Liver (tissue), 9 donors: ENCODE results near the gene INSYN2B. TPM values are rescaled to one million over a fixed set of nuclear protein-coding genes. Genes with fewer than 3 reads are reported as not detected.

Source experiments
- DNase-seq: peaks from one replicate; pipeline ENCODE4 v3.0.0-alpha.2; 2017; ENCODE audit warnings: low spot score
- H3K27ac ChIP-seq, 2 donors: one replicate each; pipeline ENCODE4 v1.7.0; 2013; ENCODE audit warnings: inconsistent platforms in 2 of 2, low read length in 2 of 2, control low read depth in 1 of 2, low read depth in 1 of 2, mild to moderate bottlenecking in 1 of 2
- H3K27me3 ChIP-seq, 4 donors: one replicate each; pipeline versions ENCODE4 v1.6.1 to v1.7.0; 2013; ENCODE audit warnings: low read length in 3 of 4, inconsistent platforms in 1 of 4, mild to moderate bottlenecking in 1 of 4, moderate library complexity in 1 of 4; ENCODE audit not compliant: control insufficient read depth in 4 of 4, insufficient read depth in 4 of 4
- H3K36me3 ChIP-seq, 4 donors: one replicate each; pipeline versions ENCODE4 v1.6.1 to v1.7.0; 2013; ENCODE audit warnings: low read length in 3 of 4, mild to moderate bottlenecking in 3 of 4, low read depth in 1 of 4, moderate library complexity in 1 of 4; ENCODE audit not compliant: control insufficient read depth in 4 of 4, insufficient read depth in 3 of 4
- H3K4me1 ChIP-seq, 4 donors: one replicate each; pipeline versions ENCODE4 v1.6.1 to v1.7.0; 2013; ENCODE audit warnings: low read length in 3 of 4, mild to moderate bottlenecking in 3 of 4, moderate library complexity in 1 of 4; ENCODE audit not compliant: control insufficient read depth in 4 of 4, insufficient read depth in 4 of 4
- H3K4me3 ChIP-seq, 3 donors: one replicate each; pipeline versions ENCODE4 v1.6.1 to v1.7.0; 2013; ENCODE audit warnings: low read length in 3 of 3, control low read depth in 1 of 3, low read depth in 1 of 3, mild to moderate bottlenecking in 1 of 3
- H3K9ac ChIP-seq, 2 donors: one replicate each; pipeline ENCODE4 v1.7.0; 2013; ENCODE audit warnings: low read length in 2 of 2, mild to moderate bottlenecking in 2 of 2, moderate library complexity in 2 of 2, control low read depth in 1 of 2, low read depth in 1 of 2
- H3K9me3 ChIP-seq, 4 donors: one replicate each; pipeline versions ENCODE4 v1.6.1 to v1.7.0; 2013; ENCODE audit warnings: low read length in 3 of 4; ENCODE audit not compliant: control insufficient read depth in 4 of 4
- EGR1 ChIP-seq, 2 donors: IDR thresholded peaks; 2 replicates each; pipeline ENCODE4 v1.6.1; 2016 to 2018; ENCODE audit warnings: antibody characterized with exemption in 2 of 2, low read depth in 2 of 2
- FOXA1 ChIP-seq: IDR thresholded peaks from 2 replicates; pipeline ENCODE4 v1.6.1; 2016; ENCODE audit warnings: antibody characterized with exemption
- HNF4G ChIP-seq: IDR thresholded peaks from 2 replicates; pipeline ENCODE4 v1.6.1; 2016; ENCODE audit warnings: antibody characterized with exemption
- JUND ChIP-seq, 2 donors: IDR thresholded peaks; 2 replicates each; pipeline ENCODE4 v1.6.1; 2016; ENCODE audit warnings: antibody characterized with exemption in 2 of 2
- MAX ChIP-seq: IDR thresholded peaks from 2 replicates; pipeline ENCODE4 v1.6.1; 2016; ENCODE audit warnings: antibody characterized with exemption
- NR2F2 ChIP-seq: IDR thresholded peaks from 2 replicates; pipeline ENCODE4 v1.6.1; 2016; ENCODE audit warnings: antibody characterized with exemption
- RAD21 ChIP-seq, 2 donors: IDR thresholded peaks; 2 replicates each; pipeline ENCODE4 v1.6.1; 2016; ENCODE audit warnings: antibody characterized with exemption in 2 of 2, mild to moderate bottlenecking in 2 of 2
- REST ChIP-seq: IDR thresholded peaks from 2 replicates; pipeline ENCODE4 v1.6.1; 2016; ENCODE audit warnings: antibody characterized with exemption, mild to moderate bottlenecking
- RXRA ChIP-seq, 2 donors: IDR thresholded peaks; 2 replicates each; pipeline ENCODE4 v1.6.1; 2017 to 2018; ENCODE audit warnings: antibody characterized with exemption in 2 of 2, mild to moderate bottlenecking in 1 of 2
- SP1 ChIP-seq: IDR thresholded peaks from 2 replicates; pipeline ENCODE4 v1.6.1; 2018; ENCODE audit warnings: antibody characterized with exemption, mild to moderate bottlenecking
- YY1 ChIP-seq: IDR thresholded peaks from 2 replicates; pipeline ENCODE4 v1.6.1; 2016; ENCODE audit warnings: antibody characterized with exemption, mild to moderate bottlenecking
- ZBTB33 ChIP-seq: IDR thresholded peaks from 2 replicates; pipeline ENCODE4 v1.6.1; 2016; ENCODE audit warnings: antibody characterized with exemption
- WGBS: extraction: QIAGEN DNeasy Blood & Tissue Kit; methylation state at CpG from one replicate; pipeline ENCODE4 v1.1.7; 2013; 5-methylcytosine and 5-hydroxymethylcytosine counted together
- polyA plus RNA-seq, 2 donors: library from polyadenylated mRNA; stranded (reverse) in 1 of 2; unstranded in 1 of 2; fragments of 200-250 nt in 1 of 2; fragments of >200 nt in 1 of 2; fragmentation: Nextera tagmentation in 1 of 2; extraction: Ambion mirVana in 1 of 2; gene quantifications; one replicate each; pipeline versions ENCODE4 v1.2.1 to v1.2.3, GENCODE V29; 2013 to 2015
- total RNA-seq, 2 donors: library from RNA; depleted of rRNA; stranded (reverse); fragments of >200 nt; gene quantifications; one replicate each; pipeline ENCODE4 v1.2.3, GENCODE V29; 2014
- donor health status: healthy.
- donor health status: healthy.
- donor health status: healthy.
- donor health status: healthy.
- donor health status: healthy.

INSYN2B gene
- total and polyA plus RNA-seq, 4 donors: 0.08 to 0.33 (median 0.13) TPM; not detected in 1

DNA sequence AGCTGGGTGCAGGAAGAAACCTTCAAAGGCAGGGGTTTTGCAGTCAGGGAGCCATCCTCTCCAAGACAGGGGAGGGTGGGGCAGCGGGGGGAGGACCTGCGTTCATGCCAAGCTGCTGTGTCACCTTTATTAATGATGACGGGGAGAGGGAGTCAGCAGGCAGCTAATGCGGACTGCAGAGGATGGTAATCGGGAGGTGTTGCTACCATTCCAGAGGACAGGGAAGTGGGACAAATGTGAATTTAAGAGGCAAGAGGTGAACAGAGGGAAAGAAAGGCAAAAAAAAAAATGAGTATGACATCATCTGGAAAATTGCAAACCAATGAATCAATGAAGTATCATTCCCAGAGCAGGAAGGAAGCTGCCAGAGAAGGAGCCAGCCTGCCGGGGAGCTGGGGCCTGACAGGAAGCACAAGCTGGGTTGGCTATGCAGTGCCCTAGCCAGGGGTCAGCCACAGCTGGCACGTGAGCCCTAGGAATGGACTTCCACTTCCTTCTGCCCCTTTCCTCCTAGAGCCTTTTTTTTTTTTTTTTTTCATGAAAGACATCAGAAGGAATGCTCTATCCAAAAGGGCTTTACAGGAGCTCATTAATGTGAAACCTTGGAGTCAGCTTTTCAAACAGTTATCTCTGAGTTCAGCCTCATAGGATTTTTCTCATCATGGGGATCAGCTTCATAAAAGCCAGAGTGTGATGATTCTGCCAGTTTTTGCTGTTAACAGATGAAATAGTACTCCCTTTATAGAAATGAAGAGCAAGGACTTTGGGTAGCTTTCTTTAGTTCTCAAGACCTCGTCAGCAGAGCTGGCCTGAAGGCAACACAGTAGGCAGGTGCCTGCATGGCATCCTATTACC, 9.2 kb downstream of the INSYN2B start:
- Histone ChIP-seq H3K36me3 (no peaks in the 10 kb centered on the region), H3K4me3 (no peak overlapping the region), H3K9ac (no peak overlapping the region), H3K27me3 (peaks cover 0 to 3% (median 0%) of the 10 kb centered on the region in 4 donors), H3K9me3 (no peaks in the 10 kb centered on the region), H3K27ac (no peak overlapping the region), H3K4me1 (no peaks in the 10 kb centered on the region)
- WGBS: 60% methylated on average over 8 of the region's 8 CpGs
- DNase-seq: no peak
- TF ChIP-seq NR2F2 (peak; percentile 51), REST (no peak)

GRCh38 chr5:169970339-169970738, 10.0 kb downstream of the INSYN2B start:
- H3K36me3 ChIP-seq: no peaks in the 10 kb centered on the region
- H3K4me3 ChIP-seq: no peak overlapping the region
- no peak for TF ChIP-seq MAX
- TF ChIP-seq EGR1 (IDR thresholded peaks at IDR 0.05; ENCODE audit: low read depth in 2 of 2): no peak
- no peak for TF ChIP-seq RAD21 (IDR thresholded peaks at IDR 0.05)
- no peak for TF ChIP-seq ZBTB33
- TF ChIP-seq JUND (IDR thresholded peaks at IDR 0.05): no peak
- TF ChIP-seq RXRA (IDR thresholded peaks at IDR 0.05): no peak
- no peak for TF ChIP-seq NR2F2
- no peak for TF ChIP-seq YY1
- TF ChIP-seq SP1: no peak
- no peak for TF ChIP-seq FOXA1
- TF ChIP-seq HNF4G: no peak
- no peaks in the 10 kb centered on the region for H3K4me1 ChIP-seq
- no peaks in the 10 kb centered on the region for H3K9me3 ChIP-seq
- H3K27ac ChIP-seq: no peak overlapping the region
- DNase-seq: no peak
- peaks cover 0 to 3% (median 0%) of the 10 kb centered on the region in 4 donors for H3K27me3 ChIP-seq
- H3K9ac ChIP-seq: no peak overlapping the region

DNA sequence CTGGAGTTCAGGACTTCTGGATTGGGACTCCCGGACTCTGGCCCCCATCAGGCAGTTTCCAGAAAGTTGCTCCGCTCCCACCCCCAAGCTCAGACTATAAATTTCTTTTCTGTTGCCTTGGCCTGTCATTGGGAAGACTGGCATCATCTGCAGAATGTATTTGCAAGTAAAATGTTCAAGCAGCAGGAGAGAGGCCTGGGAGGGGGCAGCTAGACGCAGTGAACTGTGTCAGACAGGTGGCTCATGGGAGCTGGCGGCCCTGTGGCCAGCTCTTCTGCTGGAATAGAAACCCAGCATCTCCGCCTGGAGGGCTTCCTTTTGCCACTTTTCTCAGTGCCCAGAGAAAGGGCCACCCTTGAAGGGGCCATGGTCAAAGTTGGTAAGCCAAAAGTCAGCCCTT, 16.0 kb downstream of the INSYN2B start:
- H3K36me3 ChIP-seq: no peaks in the 10 kb centered on the region
- no peak for DNase-seq

More for the DNA sequence above, 16.0 kb downstream of the INSYN2B start:
- H3K4me1 ChIP-seq: no peaks in the 10 kb centered on the region
- TF ChIP-seq SP1: no peak
- no peak for TF ChIP-seq JUND (IDR thresholded peaks at IDR 0.05)
- TF ChIP-seq YY1: no peak
- no peak overlapping the region for H3K4me3 ChIP-seq
- H3K27ac ChIP-seq: no peak overlapping the region
- no peak overlapping the region for H3K9ac ChIP-seq
- H3K9me3 ChIP-seq: no peaks in the 10 kb centered on the region
- WGBS: 66% methylated on average over 5 of the region's 5 CpGs
- H3K27me3 ChIP-seq: no peaks in the 10 kb centered on the region
